ENCODE measurements around the gene ANP32E. TPM values are rescaled to one million over a fixed set of nuclear protein-coding genes. Genes with fewer than 3 reads are reported as not detected.

The ANP32E gene
- total RNA-seq, 8 experiments from 2014 or later = 34.6 to 147 (median 54.7) TPM

- peak overlapping the region; percentile 86 to 95 (median 94) for H3K4me3 ChIP-seq
- no peak for ATAC-seq (replicated peaks in 6 of 8)
- H3K27ac ChIP-seq = peak overlapping the region; percentile 68 to 70
- in situ Hi-C loops (cut with MboI; ENCODE audit: low pct_unique_long_range_greater_than_20kb in 2 of 9, low sequenced_read_pairs in 9 of 9, unreplicated experiment in 9 of 9) = no loop called here
- H3K4me1 ChIP-seq (replicated peaks in 1 of 2) = peaks cover 21% of the 10 kb centered on the region in 2 donors
- WGBS, 10 experiments = 2 to 57% (median 27%) methylated on average over 5 to 6 of the region's 6 CpGs; no CpG with 5 or more reads in 3 of the 10 experiments
These were observed 32.0 kb upstream of the ANP32E start for GRCh38 chr1:150267896-150268295.

DNA sequence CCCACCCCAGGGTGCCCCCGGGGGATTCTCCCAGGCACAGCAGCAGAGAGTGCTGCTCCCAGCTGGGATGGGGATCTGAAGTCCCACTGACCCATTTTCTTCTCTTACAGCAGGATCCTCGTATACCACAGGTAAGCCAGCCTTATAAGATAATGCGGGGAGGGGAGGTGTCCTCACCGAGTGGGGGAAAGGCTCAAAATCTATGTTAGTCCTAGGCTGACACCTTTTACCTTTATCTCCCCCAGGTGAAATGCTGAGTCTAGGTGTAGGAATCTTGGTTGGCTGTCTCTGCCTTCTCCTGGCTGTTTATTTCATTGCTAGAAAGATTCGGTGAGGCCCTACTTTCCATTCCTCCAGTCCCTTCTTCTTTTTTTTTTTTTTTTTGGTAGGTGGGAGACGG lies 27.6 kb upstream of the ANP32E start:
- 60 to 100% (median 83%) methylated on average over 1 to 5 of the region's 6 CpGs; no CpG with 5 or more reads in 4 of the 10 experiments for WGBS, 10 experiments
- no peak overlapping the region for H3K27ac ChIP-seq
- peaks cover 25 to 26% of the 10 kb centered on the region in 2 donors for H3K4me1 ChIP-seq (replicated peaks in 1 of 2)
- H3K4me3 ChIP-seq = no peak overlapping the region
- no peak for ATAC-seq (replicated peaks in 6 of 8)
- in situ Hi-C loops (cut with MboI; ENCODE audit: low pct_unique_long_range_greater_than_20kb in 2 of 9, low sequenced_read_pairs in 9 of 9, unreplicated experiment in 9 of 9) = no loop called here

DNA sequence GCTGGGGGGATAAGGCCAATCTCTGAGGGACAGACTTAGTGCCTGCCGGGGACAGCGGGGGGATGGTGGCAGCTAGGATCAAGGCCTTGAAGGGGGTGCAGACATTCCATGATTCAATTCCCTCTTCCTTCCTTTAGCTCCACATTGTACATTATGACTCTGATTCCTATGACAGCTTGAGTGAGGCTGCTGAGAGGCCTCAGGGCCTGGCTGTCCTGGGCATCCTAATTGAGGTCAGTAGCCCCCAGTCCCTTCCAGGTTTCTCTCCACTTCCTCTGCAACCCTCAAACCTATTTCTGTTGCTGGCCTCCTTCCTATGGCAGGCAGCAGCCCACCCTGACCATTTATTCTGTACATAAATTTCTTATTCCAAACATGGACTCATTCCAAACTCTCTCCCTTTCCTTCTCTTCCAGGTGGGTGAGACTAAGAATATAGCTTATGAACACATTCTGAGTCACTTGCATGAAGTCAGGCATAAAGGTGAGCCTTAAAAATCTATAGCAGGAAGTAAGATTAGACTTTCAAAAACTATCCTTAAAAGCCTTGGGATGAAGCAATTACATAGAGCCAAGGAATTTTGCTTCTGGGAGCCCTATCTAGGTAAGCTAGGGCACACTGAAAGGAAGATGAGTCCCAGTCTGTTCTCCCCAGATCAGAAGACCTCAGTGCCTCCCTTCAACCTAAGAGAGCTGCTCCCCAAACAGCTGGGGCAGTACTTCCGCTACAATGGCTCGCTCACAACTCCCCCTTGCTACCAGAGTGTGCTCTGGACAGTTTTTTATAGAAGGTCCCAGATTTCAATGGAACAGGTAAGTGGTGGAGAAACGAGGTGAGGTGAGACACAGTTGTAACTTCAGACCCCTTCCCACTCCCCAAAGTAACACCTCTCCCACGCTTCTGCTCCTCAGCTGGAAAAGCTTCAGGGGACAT lies 26.7 kb upstream of the ANP32E start:
- no peak for ATAC-seq (replicated peaks in 6 of 8)
- no peak overlapping the region for H3K27ac ChIP-seq
- 67 to 100% (median 86%) methylated on average over 1 to 6 of the region's 6 CpGs; no CpG with 5 or more reads in 2 of the 10 experiments for WGBS, 10 experiments
- peaks cover 30 to 31% of the 10 kb centered on the region in 2 donors for H3K4me1 ChIP-seq (replicated peaks in 1 of 2)
- in situ Hi-C loops (cut with MboI; ENCODE audit: low pct_unique_long_range_greater_than_20kb in 2 of 9, low sequenced_read_pairs in 9 of 9, unreplicated experiment in 9 of 9) = no loop called here
- H3K4me3 ChIP-seq = no peak overlapping the region

- H3K4me1 ChIP-seq (replicated peaks in 1 of 2) = peaks cover 39 to 40% of the 10 kb centered on the region in 2 donors
- ATAC-seq (replicated peaks in 6 of 8) = no peak
- no peak overlapping the region for H3K27ac ChIP-seq
- in situ Hi-C loops (cut with MboI; ENCODE audit: low pct_unique_long_range_greater_than_20kb in 2 of 9, low sequenced_read_pairs in 9 of 9, unreplicated experiment in 9 of 9) = no loop called here
- no peak overlapping the region for H3K4me3 ChIP-seq
- 92 to 100% (median 95%) methylated on average over 2 to 6 of the region's 6 CpGs; no CpG with 5 or more reads in 5 of the 10 experiments for WGBS, 10 experiments
These were observed 25.5 kb upstream of the ANP32E start for GRCh38 chr1:150261367-150261766.

DNA sequence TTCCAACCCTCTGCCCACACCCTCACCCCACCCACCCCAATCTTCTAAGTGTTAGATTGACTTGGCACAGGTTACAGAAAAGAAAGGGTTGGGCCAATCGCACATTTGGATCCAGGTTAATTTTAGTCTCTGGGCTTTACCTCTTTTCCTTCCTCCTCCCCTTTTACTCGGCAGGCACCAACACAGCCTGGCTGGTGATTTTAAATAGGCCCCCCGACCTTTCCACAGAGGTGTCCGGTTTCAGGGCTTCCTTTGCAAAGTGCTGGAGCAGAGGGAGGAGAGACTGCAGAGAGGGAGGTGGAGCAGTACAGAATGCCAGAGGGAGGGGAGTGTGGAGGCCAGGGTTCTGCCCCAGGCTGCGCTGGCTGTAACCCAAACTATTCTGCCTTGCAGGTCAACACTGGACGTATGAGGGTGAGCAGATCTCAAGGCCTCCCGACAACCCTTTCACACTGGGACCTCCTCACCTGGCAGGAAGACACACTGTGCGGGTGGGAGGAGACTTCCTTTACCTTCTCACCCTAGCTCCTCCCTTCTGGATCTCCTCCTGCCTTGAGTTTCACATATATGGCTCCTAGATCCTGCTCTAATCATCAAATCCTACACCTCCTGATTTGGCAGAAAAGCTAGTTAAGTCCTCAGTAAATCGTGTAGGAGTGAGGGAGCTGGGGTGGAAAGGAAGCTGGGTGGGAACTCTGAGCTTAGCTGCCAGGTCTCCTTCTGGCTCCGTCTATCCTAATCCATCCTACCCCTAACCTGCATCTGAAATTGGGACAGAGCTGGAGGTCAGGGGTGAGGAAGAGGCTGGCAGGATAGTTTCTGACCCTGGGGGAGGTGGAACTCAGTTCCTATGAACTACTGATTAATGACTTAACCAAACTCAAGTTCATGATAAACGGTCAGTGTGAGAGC lies 24.1 kb upstream of the ANP32E start:
- 0 to 75% (median 21%) methylated on average over 1 to 11 of the region's 11 CpGs; no CpG with 5 or more reads in 1 of the 10 experiments for WGBS, 10 experiments
- in situ Hi-C loops (cut with MboI; ENCODE audit: low pct_unique_long_range_greater_than_20kb in 2 of 9, low sequenced_read_pairs in 9 of 9, unreplicated experiment in 9 of 9) = no loop called here
- H3K27ac ChIP-seq = peak overlapping the region; percentile 7 to 92
- peak; percentile 29 to 81 (median 40) for ATAC-seq (replicated peaks in 6 of 8)
- H3K4me1 ChIP-seq (replicated peaks in 1 of 2) = peaks cover 47% of the 10 kb centered on the region in 2 donors
- peak overlapping the region in 4 of 5 donors; percentile 10 to 37 (median 22) for H3K4me3 ChIP-seq

GRCh38 chr1:150259217-150259616 lies 23.3 kb upstream of the ANP32E start:
- ATAC-seq (replicated peaks in 6 of 8) = peak in 3 of 8 experiments; percentile 5 to 21 (median 16)
- Histone ChIP-seq H3K4me1 (replicated peaks in 1 of 2) (peaks cover 47% of the 10 kb centered on the region in 2 donors), H3K4me3 (peak overlapping the region in 4 of 5 donors; percentile 15 to 37 (median 29)), H3K27ac (peak overlapping the region; percentile 92 to 96)
- in situ Hi-C loops (cut with MboI; ENCODE audit: low pct_unique_long_range_greater_than_20kb in 2 of 9, low sequenced_read_pairs in 9 of 9, unreplicated experiment in 9 of 9) = no loop called here
- 0 to 27% (median 11%) methylated on average over 2 to 4 of the region's 4 CpGs; no CpG with 5 or more reads in 4 of the 10 experiments for WGBS, 10 experiments

DNA sequence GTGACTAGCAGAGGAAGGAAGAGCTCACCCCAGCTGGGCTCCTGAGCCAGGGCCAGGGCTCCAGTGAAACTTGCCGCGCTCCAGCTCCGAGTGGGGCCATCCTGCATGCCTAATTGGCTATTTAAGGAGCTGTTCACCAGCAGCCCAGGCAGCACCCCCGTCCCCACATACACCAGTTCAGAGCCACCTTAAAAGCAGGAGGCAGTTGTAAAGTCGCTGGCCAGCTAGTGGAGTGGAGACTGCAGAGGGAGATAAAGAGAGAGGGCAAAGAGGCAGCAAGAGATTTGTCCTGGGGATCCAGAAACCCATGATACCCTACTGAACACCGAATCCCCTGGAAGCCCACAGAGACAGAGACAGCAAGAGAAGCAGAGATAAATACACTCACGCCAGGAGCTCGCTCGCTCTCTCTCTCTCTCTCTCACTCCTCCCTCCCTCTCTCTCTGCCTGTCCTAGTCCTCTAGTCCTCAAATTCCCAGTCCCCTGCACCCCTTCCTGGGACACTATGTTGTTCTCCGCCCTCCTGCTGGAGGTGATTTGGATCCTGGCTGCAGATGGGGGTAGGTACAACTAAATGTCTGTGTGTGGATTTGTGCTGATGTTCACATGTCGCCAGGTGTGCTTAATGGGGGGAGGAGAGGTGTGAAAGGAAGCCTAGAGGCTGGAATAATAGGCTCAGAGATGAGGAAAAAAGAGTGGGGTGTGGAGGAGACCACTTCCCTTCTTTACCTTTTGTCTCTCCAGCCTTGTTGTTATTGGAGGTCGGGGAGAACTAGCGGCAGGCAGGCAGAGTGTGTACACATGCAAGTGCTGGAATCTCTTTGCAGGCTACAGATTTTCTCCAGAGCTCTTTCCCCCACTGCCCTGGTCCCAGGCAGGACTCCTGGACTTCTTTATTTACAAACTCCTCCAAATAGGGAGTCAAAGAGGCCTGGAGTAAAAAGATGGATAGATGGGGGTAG lies 22.0 kb upstream of the ANP32E start, which contains the start of gene CA14:
TSS of gene CA14 (plus strand) at position 151 of the 962 bp plus-strand sequence. CDS start at position 506, 355 bp downstream.
- 0 to 60% (median 7%) methylated on average over 2 to 12 of the region's 13 CpGs; no CpG with 5 or more reads in 2 of the 10 experiments for WGBS, 10 experiments
- in situ Hi-C loops (cut with MboI; ENCODE audit: low pct_unique_long_range_greater_than_20kb in 2 of 9, low sequenced_read_pairs in 9 of 9, unreplicated experiment in 9 of 9) = no loop called here
- Histone ChIP-seq H3K4me1 (replicated peaks in 1 of 2) (peaks cover 47% of the 10 kb centered on the region in 2 donors), H3K27ac (peak within 1 kb of the TSS; percentile 92 to 96), H3K4me3 (peak within 1 kb of the TSS; percentile 15 to 37 (median 28))
- ATAC-seq (replicated peaks in 6 of 8) = peak in 5 of 8 experiments; percentile 42 to 62 (median 60)

DNA sequence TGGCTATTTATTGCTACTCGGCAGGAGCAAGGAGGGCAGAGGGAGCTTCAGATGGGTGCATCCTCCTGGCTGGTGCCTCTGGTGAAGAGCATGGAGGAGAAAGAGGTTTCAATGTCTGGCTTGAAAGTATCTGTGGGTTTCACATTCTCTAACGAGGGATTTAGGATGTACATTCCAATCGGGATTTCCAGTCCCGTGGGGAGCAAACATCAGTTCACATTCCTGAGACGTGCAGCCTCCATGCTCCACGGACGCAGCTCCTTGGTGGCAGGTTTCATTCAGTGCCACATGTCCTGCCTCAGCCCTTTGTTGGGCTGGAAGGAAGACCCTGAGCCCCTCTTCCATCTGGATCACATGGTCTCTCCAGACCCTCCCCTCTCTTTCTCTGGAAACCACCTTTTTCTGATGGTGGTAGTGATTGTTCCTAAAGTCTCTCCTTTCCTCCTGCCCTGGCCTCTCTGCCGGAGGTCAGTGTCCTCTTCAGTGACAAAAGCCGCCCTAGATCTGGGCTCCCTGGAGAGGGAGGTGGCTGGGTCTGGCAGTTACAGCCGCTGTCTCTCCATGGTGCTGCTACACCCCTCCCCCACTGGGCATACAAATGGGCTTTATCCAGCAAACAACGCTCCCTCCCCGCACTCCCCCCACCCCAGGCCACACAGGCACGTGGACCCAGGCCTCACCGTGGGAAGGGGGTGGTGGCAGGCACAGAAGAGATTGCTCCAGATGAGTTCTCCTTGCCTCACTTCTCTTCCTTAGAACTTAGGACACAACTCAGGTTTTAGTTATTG lies 20.8 kb upstream of the ANP32E start:
- Histone ChIP-seq H3K4me1 (replicated peaks in 1 of 2) (peaks cover 47% of the 10 kb centered on the region in 2 donors), H3K4me3 (peak overlapping the region; percentile 2 to 37 (median 28)), H3K27ac (peak overlapping the region; percentile 92 to 96)
- peak in 5 of 8 experiments; percentile 36 to 66 (median 59) for ATAC-seq (replicated peaks in 6 of 8)
- in situ Hi-C loops (cut with MboI; ENCODE audit: low pct_unique_long_range_greater_than_20kb in 2 of 9, low sequenced_read_pairs in 9 of 9, unreplicated experiment in 9 of 9) = no loop called here
- WGBS, 10 experiments = 0 to 60% (median 0%) methylated on average over 1 to 9 of the region's 14 CpGs; no CpG with 5 or more reads in 3 of the 10 experiments

GRCh38 chr1:150256198-150256553 lies 20.3 kb upstream of the ANP32E start:
- H3K27ac ChIP-seq = peak overlapping the region; percentile 92 to 96
- ATAC-seq (replicated peaks in 6 of 8) = peak in 5 of 8 experiments; percentile 18 to 48 (median 26)
- H3K4me1 ChIP-seq (replicated peaks in 1 of 2) = peaks cover 47% of the 10 kb centered on the region in 2 donors
- 0% methylated on average over 1 of the region's 1 CpG; no CpG with 5 or more reads in 3 of the 10 experiments for WGBS, 10 experiments
- in situ Hi-C loops (cut with MboI; ENCODE audit: low pct_unique_long_range_greater_than_20kb in 2 of 9, low sequenced_read_pairs in 9 of 9, unreplicated experiment in 9 of 9) = no loop called here
- H3K4me3 ChIP-seq = peak overlapping the region; percentile 2 to 37 (median 28)

DNA sequence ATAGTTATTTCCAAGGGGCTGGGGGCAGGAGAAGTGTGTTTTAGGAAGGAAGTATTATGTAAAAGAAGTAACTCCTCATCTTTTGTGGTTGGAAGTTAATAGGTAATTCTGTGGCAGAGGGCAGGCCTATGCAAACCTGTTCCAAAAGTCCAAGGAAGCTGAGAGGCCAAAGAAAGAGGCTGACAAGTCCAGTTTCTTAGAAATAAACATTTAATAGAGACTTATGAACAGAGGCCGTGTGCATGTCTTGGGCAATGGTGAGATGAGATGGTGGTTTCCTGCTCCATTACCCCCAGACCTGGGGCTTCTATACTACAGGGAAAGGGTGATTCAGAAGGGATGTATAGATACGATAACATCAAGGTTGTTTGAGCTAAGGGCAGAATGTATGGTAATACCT lies 14.0 kb upstream of the ANP32E start:
- Histone ChIP-seq H3K4me3 (no peak overlapping the region), H3K4me1 (replicated peaks in 1 of 2) (no peaks in the 10 kb centered on the region), H3K27ac (no peak overlapping the region)
- WGBS, 10 experiments = 0 to 94% (median 80%) methylated on average over 1 to 2 of the region's 2 CpGs; no CpG with 5 or more reads in 1 of the 10 experiments
- ATAC-seq (replicated peaks in 6 of 8) = no peak
- in situ Hi-C loops (cut with MboI; ENCODE audit: low pct_unique_long_range_greater_than_20kb in 2 of 9, low sequenced_read_pairs in 9 of 9, unreplicated experiment in 9 of 9) = no loop called here

DNA sequence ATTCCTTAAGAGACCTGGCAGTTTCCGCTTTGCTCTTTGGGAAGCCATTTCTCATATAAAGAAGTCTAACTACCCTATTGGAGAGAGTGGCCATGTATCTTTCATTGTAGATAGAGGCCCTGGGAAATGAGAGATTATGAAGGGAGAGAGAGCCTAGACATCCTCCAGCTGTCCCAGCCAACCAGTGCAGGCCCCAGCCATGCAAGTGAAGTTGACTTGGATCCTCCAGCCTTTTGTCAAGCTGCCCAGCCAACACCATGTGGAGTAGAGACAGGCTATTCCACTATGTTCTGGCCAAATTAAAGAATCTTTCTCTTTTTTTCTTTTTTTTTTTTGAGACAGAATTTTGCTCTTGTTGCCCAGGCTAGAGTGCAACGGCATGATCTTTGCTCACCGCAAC lies 7.1 kb upstream of the ANP32E start:
- WGBS, 10 experiments = 75 to 100% (median 100%) methylated on average over 1 to 3 of the region's 3 CpGs; no CpG with 5 or more reads in 2 of the 10 experiments
- Histone ChIP-seq H3K4me1 (replicated peaks in 1 of 2) (no peaks in the 10 kb centered on the region), H3K4me3 (no peak overlapping the region), H3K27ac (no peak overlapping the region)
- in situ Hi-C loops (cut with MboI; ENCODE audit: low pct_unique_long_range_greater_than_20kb in 2 of 9, low sequenced_read_pairs in 9 of 9, unreplicated experiment in 9 of 9) = no loop called here
- no peak for ATAC-seq (replicated peaks in 6 of 8)

Data from motor neuron (in vitro differentiated cells).